WTC11 (cell line): ENCODE measurements around the gene FUT7. TPM values are rescaled to one million over a fixed set of nuclear protein-coding genes. Genes with fewer than 3 reads are reported as not detected.

Experiments
- ATAC-seq: fragments of 200-7000 bp; cut with Tn5 transposase; 2 replicates; pipeline ENCODE4 v1.10.0; 2021; ENCODE audit warnings: mild to moderate bottlenecking, moderate library complexity
- CTCF ChIA-PET: fragments of 300-600 bp; sonication (Branson Sonifier 250); formaldehyde crosslinking; loops from one replicate; lab custom pipeline; 2021; ENCODE audit warnings: antibody characterized with exemption; lab: Charles Lee
- POLR2A ChIA-PET: fragments of 350-600 bp; sonication (Branson Sonifier 250); formaldehyde crosslinking; loops from one replicate; lab custom pipeline; 2021; ENCODE audit warnings: antibody characterized with exemption; lab: Charles Lee
- DNase-seq: peaks from one replicate; pipeline ENCODE4 v3.0.0; 2021; ENCODE audit warnings: low spot score
- H3K27ac Mint-ChIP-seq: 2 replicates; pipeline ENCODE4 v1.8.0; 2021; ENCODE audit warnings: mixed read lengths
- H3K27me3 Mint-ChIP-seq: 2 replicates; pipeline ENCODE4 v1.8.0; 2021; ENCODE audit warnings: low read depth, mild to moderate bottlenecking, moderate library complexity, mixed read lengths
- H3K36me3 Mint-ChIP-seq: 2 replicates; pipeline ENCODE4 v1.8.0; 2021; ENCODE audit warnings: mixed read lengths
- H3K4me1 Mint-ChIP-seq: 2 replicates; pipeline ENCODE4 v1.8.0; 2022; ENCODE audit warnings: mixed read lengths
- H3K4me3 Mint-ChIP-seq: 2 replicates; pipeline ENCODE4 v1.8.0; 2021; ENCODE audit warnings: mild to moderate bottlenecking, moderate library complexity, mixed read lengths
- H3K9me3 Mint-ChIP-seq: 2 replicates; pipeline ENCODE4 v1.8.0; 2021; ENCODE audit warnings: mixed read lengths
- ATF3 ChIP-seq: sonication (generic); formaldehyde crosslinking; conservative IDR thresholded peaks from 2 replicates; pipeline ENCODE4 v1.8.1; 2022; ENCODE audit warnings: mild to moderate bottlenecking, missing genetic modification reagents
- ELF4 ChIP-seq: sonication (generic); formaldehyde crosslinking; IDR thresholded peaks from 2 replicates; pipeline ENCODE4 v1.8.1; 2022; ENCODE audit warnings: low read depth, mild to moderate bottlenecking, moderate library complexity, missing genetic modification reagents
- GRHL2 ChIP-seq: fragments of 250-450 bp; sonication (Bioruptor Pico); IDR thresholded peaks from 2 replicates; pipeline ENCODE4 v1.8.0; 2022; ENCODE audit warnings: mild to moderate bottlenecking, moderate library complexity; ENCODE audit not compliant: insufficient replicate concordance, severe bottlenecking
- MLX ChIP-seq: sonication (generic); formaldehyde crosslinking; IDR thresholded peaks from 2 replicates; pipeline ENCODE4 v1.8.1; 2023; ENCODE audit warnings: mild to moderate bottlenecking, missing genetic modification reagents, moderate library complexity
- NFYB ChIP-seq: sonication (generic); formaldehyde crosslinking; conservative IDR thresholded peaks from 2 replicates; pipeline ENCODE4 v1.8.0; 2022; ENCODE audit warnings: low read depth, missing genetic modification reagents
- PRRX2 ChIP-seq: fragments of 250-450 bp; sonication (Bioruptor Pico); IDR thresholded peaks from 2 replicates; pipeline ENCODE4 v1.8.0; 2021; ENCODE audit warnings: mild to moderate bottlenecking
- RELA ChIP-seq: sonication (generic); formaldehyde crosslinking; IDR thresholded peaks from 2 replicates; pipeline ENCODE4 v1.8.1; 2022; ENCODE audit warnings: missing genetic modification reagents, mild to moderate bottlenecking, borderline replicate concordance
- RORB ChIP-seq: fragments of 250-450 bp; sonication (Bioruptor Pico); IDR thresholded peaks from 2 replicates; pipeline ENCODE4 v1.9.0; 2021; ENCODE audit warnings: mild to moderate bottlenecking
- STAT6 ChIP-seq: sonication (generic); formaldehyde crosslinking; conservative IDR thresholded peaks from 2 replicates; pipeline ENCODE4 v1.8.1; 2023; ENCODE audit warnings: mild to moderate bottlenecking, low read depth, missing genetic modification reagents, moderate library complexity
- ZBTB43 ChIP-seq: sonication (generic); formaldehyde crosslinking; IDR thresholded peaks from 2 replicates; pipeline ENCODE4 v1.8.1; 2023; ENCODE audit warnings: mild to moderate bottlenecking, missing genetic modification reagents
- total RNA-seq: library from RNA; stranded (reverse); gene quantifications from 3 replicates; pipeline ENCODE4 v1.2.3, GENCODE V29; 2021
- TF ChIP-seq, protein P1 (sequence below): sonication (generic); formaldehyde crosslinking; IDR thresholded peaks from 2 replicates; pipeline ENCODE4 v1.8.1; 2022; ENCODE audit warnings: mild to moderate bottlenecking, missing genetic modification reagents, moderate library complexity, borderline replicate concordance
- TF ChIP-seq, protein P2 (sequence below): fragments of 250-450 bp; sonication (Bioruptor Pico); IDR thresholded peaks from 2 replicates; pipeline ENCODE4 v1.9.0; 2021; ENCODE audit warnings: mild to moderate bottlenecking, borderline replicate concordance

Gene FUT7
- total RNA-seq, 1 experiment from 2014 or later: not detected

DNA sequence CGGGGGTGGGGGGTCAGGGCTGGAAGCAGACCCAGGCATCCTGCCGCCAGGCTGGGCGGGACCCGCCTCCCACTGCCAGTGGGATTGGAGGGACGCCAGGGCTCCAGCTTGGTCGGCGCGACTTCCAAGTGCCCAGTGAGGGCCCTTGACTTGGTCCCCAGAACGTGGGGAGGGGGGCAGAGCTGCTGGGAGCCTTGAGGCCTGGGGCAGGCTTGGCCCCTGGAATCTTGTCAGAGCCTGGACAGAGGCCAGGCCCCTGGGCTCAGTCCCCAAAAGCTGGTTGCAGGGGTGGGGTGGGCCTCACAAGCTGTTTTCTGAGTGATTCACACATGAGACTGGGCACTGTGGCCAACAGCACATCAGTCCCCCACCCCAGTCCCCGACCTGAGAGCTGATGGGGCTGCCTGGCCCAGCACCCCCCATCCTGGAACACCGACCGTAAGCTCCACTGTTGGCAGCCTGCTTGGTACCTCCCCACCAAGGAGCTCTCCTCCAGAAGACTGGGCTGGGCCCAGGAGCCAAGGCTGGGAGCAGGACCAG lies 36.0 kb downstream of the FUT7 start:
- peaks cover 8% of the 10 kb centered on the region for H3K27me3 Mint-ChIP-seq
- peaks cover 1% of the 10 kb centered on the region for H3K9me3 Mint-ChIP-seq
- 0 out of 2 replicates have a peak overlapping the region, but pooled peaks have one; percentile 58 for H3K4me3 Mint-ChIP-seq
- ChIA-PET CTCF (interaction anchor here (0.6 to 4.2 kb wide), 13 partner anchors 10 to 663 kb away, joined by 3 to 53 read pairs (median 6); partner anchors contain the start of genes ABCA2, AJM1 and NPDC1), POLR2A (interaction anchor here (0.6 kb wide), 1 partner anchor 19 kb away, joined by 3 read pairs; no protein-coding TSS in a partner anchor)
- H3K4me1 Mint-ChIP-seq: peaks cover 4% of the 10 kb centered on the region; the same call in 1 of the 2 replicates
- H3K27ac Mint-ChIP-seq: no peak overlapping the region
- DNase-seq (no peak), ATAC-seq (no peak)
- H3K36me3 Mint-ChIP-seq: no peaks in the 10 kb centered on the region
- TF ChIP-seq ELF4 (CRISPR knock-in tag): no peak

GRCh38 chr9:136995362-136995761 lies 36.5 kb downstream of the FUT7 start:
- Mint-ChIP-seq H3K4me1 (peaks cover 4% of the 10 kb centered on the region; the same call in 1 of the 2 replicates), H3K9me3 (peaks cover 6% of the 10 kb centered on the region), H3K27ac (no peak overlapping the region), H3K4me3 (0 out of 2 replicates have a peak overlapping the region, but pooled peaks have one; percentile 4), H3K27me3 (peaks cover 13% of the 10 kb centered on the region), H3K36me3 (no peaks in the 10 kb centered on the region)
- no peak for TF ChIP-seq GRHL2 (CRISPR knock-in tag)
- TF ChIP-seq RORB (CRISPR knock-in tag): no peak
- TF ChIP-seq STAT6 (CRISPR knock-in tag): no peak
- no peak for TF ChIP-seq MLX (CRISPR knock-in tag)
- TF ChIP-seq, protein P1, sequence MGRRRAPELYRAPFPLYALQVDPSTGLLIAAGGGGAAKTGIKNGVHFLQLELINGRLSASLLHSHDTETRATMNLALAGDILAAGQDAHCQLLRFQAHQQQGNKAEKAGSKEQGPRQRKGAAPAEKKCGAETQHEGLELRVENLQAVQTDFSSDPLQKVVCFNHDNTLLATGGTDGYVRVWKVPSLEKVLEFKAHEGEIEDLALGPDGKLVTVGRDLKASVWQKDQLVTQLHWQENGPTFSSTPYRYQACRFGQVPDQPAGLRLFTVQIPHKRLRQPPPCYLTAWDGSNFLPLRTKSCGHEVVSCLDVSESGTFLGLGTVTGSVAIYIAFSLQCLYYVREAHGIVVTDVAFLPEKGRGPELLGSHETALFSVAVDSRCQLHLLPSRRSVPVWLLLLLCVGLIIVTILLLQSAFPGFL (CRISPR knock-in tag): no peak
- no peak for TF ChIP-seq NFYB
- TF ChIP-seq RELA (CRISPR knock-in tag): no peak
- TF ChIP-seq, protein P2, sequence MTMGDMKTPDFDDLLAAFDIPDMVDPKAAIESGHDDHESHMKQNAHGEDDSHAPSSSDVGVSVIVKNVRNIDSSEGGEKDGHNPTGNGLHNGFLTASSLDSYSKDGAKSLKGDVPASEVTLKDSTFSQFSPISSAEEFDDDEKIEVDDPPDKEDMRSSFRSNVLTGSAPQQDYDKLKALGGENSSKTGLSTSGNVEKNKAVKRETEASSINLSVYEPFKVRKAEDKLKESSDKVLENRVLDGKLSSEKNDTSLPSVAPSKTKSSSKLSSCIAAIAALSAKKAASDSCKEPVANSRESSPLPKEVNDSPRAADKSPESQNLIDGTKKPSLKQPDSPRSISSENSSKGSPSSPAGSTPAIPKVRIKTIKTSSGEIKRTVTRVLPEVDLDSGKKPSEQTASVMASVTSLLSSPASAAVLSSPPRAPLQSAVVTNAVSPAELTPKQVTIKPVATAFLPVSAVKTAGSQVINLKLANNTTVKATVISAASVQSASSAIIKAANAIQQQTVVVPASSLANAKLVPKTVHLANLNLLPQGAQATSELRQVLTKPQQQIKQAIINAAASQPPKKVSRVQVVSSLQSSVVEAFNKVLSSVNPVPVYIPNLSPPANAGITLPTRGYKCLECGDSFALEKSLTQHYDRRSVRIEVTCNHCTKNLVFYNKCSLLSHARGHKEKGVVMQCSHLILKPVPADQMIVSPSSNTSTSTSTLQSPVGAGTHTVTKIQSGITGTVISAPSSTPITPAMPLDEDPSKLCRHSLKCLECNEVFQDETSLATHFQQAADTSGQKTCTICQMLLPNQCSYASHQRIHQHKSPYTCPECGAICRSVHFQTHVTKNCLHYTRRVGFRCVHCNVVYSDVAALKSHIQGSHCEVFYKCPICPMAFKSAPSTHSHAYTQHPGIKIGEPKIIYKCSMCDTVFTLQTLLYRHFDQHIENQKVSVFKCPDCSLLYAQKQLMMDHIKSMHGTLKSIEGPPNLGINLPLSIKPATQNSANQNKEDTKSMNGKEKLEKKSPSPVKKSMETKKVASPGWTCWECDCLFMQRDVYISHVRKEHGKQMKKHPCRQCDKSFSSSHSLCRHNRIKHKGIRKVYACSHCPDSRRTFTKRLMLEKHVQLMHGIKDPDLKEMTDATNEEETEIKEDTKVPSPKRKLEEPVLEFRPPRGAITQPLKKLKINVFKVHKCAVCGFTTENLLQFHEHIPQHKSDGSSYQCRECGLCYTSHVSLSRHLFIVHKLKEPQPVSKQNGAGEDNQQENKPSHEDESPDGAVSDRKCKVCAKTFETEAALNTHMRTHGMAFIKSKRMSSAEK (CRISPR knock-in tag): no peak
- no peak for TF ChIP-seq ZBTB43 (CRISPR knock-in tag)
- no peak for TF ChIP-seq PRRX2 (CRISPR knock-in tag)
- TF ChIP-seq ATF3 (CRISPR knock-in tag): no peak
- POLR2A ChIA-PET: interaction anchor here (0.6 kb wide), 1 partner anchor 19 kb away, joined by 3 read pairs; no protein-coding TSS in a partner anchor
- DNase-seq: no peak
- ATAC-seq: no peak
- CTCF ChIA-PET: interaction anchor here (0.5 to 4.8 kb wide), 14 partner anchors 9 to 187 kb away, joined by 3 to 53 read pairs (median 6); partner anchors contain the start of genes ABCA2, AJM1 and NPDC1
